Activated T-helper 2 cell treated with anti-CD3 and anti-CD28 coated beads, Interferon-gamma antibody, Interleukin-2, Interleukin-4, amounts not matched to agents 10 μg/mL and 5 μg/mL and 100 μg/mL, durations not matched to agents 14 hours and 24 hours and 36 hours (primary cell): Measurements from ENCODE around the gene ZBTB40. TPM values are rescaled to one million over a fixed set of nuclear protein-coding genes. Genes with fewer than 3 reads are reported as not detected.
A peak's percentile ranks its signal among the peaks of the same experiment; 100 is the strongest.

Source experiments
- DNase-seq: peaks from one replicate; pipeline ENCODE4 v3.0.0; 2021; ENCODE audit warnings: low spot score
- H3K27ac Mint-ChIP-seq: one replicate; pipeline ENCODE4 v1.8.0; 2021; ENCODE audit warnings: mixed read lengths
- H3K27me3 Mint-ChIP-seq: one replicate; pipeline ENCODE4 v1.8.0; 2021; ENCODE audit warnings: low read depth, mixed read lengths
- H3K36me3 Mint-ChIP-seq: one replicate; pipeline ENCODE4 v1.8.0; 2021; ENCODE audit warnings: low read depth, mixed read lengths
- H3K4me1 Mint-ChIP-seq: one replicate; pipeline ENCODE4 v1.8.0; 2021; ENCODE audit warnings: low read depth, mixed read lengths
- H3K4me3 Mint-ChIP-seq: one replicate; pipeline ENCODE4 v1.8.0; 2021; ENCODE audit warnings: low read depth, mild to moderate bottlenecking, moderate library complexity, mixed read lengths
- H3K9me3 Mint-ChIP-seq: one replicate; pipeline ENCODE4 v1.8.0; 2021; ENCODE audit warnings: mixed read lengths
- intact Hi-C: fragments of 100-400 bp; cut with micrococcal nuclease; formaldehyde crosslinking; loops from one replicate; pipeline ENCODE4 v1.15.1; 2023
- total RNA-seq: library from RNA; stranded (reverse); gene quantifications from 2 replicates; pipeline ENCODE4 v1.2.3, GENCODE V29; 2022

ZBTB40 gene
- total RNA-seq, 1 donor from 2014 or later = 17.6 TPM

DNA sequence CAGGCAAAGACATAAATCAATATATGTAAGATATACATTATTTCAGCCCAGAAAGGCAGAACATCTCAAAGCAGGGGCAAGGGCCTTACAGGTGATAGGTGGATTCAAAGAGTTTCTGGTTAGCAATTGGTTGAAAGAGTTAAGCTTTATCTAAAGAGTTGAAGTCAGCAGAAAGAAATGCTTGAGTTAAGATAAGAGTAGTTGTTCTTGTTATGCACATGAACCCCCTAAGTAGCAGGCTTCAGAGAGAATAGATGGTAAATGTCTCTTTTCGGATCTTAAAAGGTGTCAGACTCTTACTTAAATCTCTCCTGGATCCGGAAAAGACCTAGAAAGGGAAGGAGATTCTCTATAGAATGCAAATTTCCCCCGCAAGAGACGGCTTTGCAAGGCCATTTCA is 8.3 kb upstream of the ZBTB40 start:
- intact Hi-C loops = no loop called here
- H3K36me3 Mint-ChIP-seq = no peaks in the 10 kb centered on the region
- DNase-seq = no peak
- peaks cover 16% of the 10 kb centered on the region for H3K27me3 Mint-ChIP-seq
- no peaks in the 10 kb centered on the region for H3K4me1 Mint-ChIP-seq
- H3K9me3 Mint-ChIP-seq = peaks cover 34% of the 10 kb centered on the region
- H3K4me3 Mint-ChIP-seq = no peak overlapping the region
- H3K27ac Mint-ChIP-seq = no peak overlapping the region

DNA sequence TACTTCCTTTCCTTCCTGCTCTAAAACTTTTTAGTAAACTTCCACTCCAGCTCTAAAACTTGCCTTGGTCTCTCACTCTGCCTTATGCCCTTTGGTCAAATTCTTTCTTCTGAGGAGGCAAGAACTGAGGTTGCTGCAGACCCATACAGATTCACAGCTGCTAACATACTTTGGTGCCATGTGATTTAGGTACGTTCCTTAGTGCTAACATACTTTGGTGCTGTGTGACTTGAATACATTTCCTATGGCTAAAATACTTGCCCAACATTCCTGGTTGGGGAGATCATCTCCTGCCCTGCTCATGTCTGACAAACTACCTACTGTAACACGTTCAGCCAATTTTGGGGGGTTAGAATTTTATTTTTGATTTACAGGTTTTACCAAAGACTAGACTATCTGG is 6.8 kb upstream of the ZBTB40 start:
- Mint-ChIP-seq H3K27ac (no peak overlapping the region), H3K27me3 (peaks cover 16% of the 10 kb centered on the region), H3K4me1 (no peaks in the 10 kb centered on the region), H3K36me3 (no peaks in the 10 kb centered on the region), H3K4me3 (no peak overlapping the region), H3K9me3 (peaks cover 26% of the 10 kb centered on the region)
- intact Hi-C loops = no loop called here
- DNase-seq = no peak

DNA sequence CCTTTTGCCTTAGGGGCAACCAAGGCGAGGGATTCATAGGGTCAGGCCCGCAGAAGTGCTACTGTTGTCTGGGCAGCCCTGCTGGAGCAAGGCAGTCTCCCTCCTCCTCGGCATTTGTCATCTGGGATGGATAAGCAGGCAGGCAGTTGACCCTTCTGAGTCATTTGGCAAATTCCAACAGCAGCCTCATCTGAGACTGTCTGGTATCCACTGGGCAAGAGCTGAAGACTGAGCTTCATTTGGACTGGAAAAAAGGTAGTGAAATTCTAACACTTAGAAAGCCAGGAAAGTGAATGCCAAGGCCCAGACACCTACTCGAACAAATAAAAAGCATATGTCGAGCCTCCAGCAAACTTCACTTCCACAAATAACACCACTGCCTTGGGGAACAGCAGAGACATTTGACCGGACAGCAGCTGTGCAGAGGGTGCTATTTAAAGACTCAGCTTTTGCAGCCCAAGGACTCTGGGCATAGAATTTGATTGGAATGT is 4.0 kb upstream of the ZBTB40 start:
- no peak overlapping the region for H3K4me3 Mint-ChIP-seq
- DNase-seq = no peak
- H3K36me3 Mint-ChIP-seq = peaks cover 8% of the 10 kb centered on the region
- peaks cover 10% of the 10 kb centered on the region for H3K9me3 Mint-ChIP-seq
- no peak overlapping the region for H3K27ac Mint-ChIP-seq
- intact Hi-C loops = no loop called here
- peaks cover 11% of the 10 kb centered on the region for H3K4me1 Mint-ChIP-seq
- peaks cover 13% of the 10 kb centered on the region for H3K27me3 Mint-ChIP-seq

DNA sequence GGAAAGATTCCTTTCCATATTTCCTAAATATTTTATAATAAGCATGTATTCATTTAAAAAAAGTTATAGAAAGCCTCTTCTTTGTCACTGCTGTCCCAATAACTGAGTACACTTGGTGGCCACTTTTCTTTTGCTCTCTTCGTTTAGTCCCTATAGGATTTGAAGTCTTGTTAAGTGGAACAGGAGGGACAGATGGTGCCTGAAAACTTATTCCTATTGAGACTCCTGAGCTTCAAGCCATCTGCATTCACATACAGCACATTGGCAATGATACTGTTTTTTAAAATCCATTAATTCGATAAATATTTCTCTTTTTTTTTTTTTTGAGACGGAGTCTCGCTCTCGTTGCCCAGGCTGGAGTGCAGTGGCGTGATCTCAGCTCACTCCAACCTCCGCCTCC is 2.0 kb upstream of the ZBTB40 start:
- H3K36me3 Mint-ChIP-seq = peaks cover 17% of the 10 kb centered on the region
- peaks cover 5% of the 10 kb centered on the region for H3K9me3 Mint-ChIP-seq
- intact Hi-C loops = no loop called here
- peaks cover 19% of the 10 kb centered on the region for H3K4me1 Mint-ChIP-seq
- no peak overlapping the region for H3K27ac Mint-ChIP-seq
- peaks cover 11% of the 10 kb centered on the region for H3K27me3 Mint-ChIP-seq
- no peak for DNase-seq
- H3K4me3 Mint-ChIP-seq = no peak overlapping the region

DNA sequence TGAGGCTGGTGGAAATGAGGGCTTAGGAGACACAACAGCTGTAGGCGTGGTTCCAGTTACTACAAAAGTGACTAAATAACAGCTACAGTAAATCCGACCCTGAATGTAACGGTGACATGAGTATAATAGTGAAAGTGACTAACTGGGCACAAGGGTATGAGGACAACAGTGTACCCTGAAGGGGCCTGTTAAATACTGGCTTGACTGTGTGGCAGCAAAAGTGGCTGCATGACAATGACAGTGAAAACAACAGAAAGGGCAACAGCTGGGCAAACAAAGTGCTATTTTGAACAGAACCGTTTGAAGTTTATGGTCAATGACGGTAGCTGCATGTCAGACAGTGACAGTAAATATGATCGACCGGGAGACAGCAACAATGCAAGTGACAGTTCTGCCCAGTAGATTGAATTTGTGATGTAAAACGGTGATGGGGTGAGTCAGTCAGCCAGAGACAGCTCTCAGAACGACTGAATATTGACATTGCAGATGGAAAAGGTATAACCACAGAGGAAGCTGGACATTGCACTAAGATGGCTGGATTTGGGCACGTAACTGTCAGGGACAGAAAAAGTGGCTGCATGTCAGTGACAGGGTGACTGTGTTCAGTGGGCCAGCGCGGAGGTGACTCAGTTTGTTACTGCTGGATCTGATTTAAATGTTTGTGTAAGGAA is 1.2 kb upstream of the ZBTB40 start:
- no peak for DNase-seq
- H3K27me3 Mint-ChIP-seq = peaks cover 11% of the 10 kb centered on the region
- peak overlapping the region; percentile 27 for H3K27ac Mint-ChIP-seq
- H3K4me1 Mint-ChIP-seq = peaks cover 20% of the 10 kb centered on the region
- H3K4me3 Mint-ChIP-seq = peak overlapping the region; percentile 67
- H3K9me3 Mint-ChIP-seq = peaks cover 5% of the 10 kb centered on the region
- intact Hi-C loops = loop anchor here (1.0 kb wide), 1 partner anchor 22 kb away; no protein-coding TSS in a partner anchor
- H3K36me3 Mint-ChIP-seq = peaks cover 18% of the 10 kb centered on the region

DNA sequence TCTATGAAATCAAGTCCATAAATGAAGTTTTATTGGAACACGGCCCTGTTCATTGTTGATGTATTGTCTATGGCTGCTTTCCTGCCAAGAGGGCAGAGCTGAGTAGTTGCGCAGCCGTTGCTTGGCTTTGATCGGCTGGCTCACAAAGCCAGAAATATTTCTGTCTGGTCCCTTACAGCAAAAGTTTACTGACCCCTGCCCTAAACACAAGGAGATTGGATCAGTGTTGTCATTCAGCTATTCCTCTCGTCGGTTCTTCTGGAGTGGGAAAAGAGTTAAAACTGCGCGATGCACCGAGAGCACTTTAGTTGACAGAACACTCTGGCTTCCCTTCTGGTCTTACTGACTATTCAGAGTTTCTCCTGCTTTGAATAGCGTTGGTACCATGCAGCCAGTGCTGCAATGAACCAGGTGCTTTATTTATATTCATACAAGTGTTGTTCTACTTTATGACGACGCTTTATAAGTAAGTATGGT is 868 bp downstream of the ZBTB40 start:
- Mint-ChIP-seq H3K36me3 (peaks cover 21% of the 10 kb centered on the region), H3K27me3 (peaks cover 2% of the 10 kb centered on the region), H3K4me3 (peak overlapping the region; percentile 94), H3K4me1 (peaks cover 20% of the 10 kb centered on the region), H3K27ac (peak overlapping the region; percentile 84), H3K9me3 (peaks cover 5% of the 10 kb centered on the region)
- no peak for DNase-seq
- intact Hi-C loops = no loop called here

DNA sequence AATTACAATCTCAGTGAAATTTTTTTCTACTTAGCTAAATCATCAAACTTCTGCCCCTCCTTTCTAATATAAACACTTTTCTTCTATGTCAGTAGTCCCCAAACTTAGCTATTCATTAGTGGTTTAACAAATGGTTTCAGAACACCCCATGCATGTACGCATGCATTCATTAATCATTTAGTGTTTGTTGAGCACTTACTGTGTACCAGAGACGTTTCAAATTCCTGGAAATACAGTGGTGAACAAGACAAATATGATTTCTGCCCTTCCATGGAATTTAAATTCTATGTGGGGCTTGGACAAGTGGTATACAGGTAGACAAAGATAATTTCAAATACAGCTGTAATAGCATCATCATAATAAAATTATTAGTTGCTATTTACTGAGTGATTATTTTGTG is 1.5 kb downstream of the ZBTB40 start:
- H3K36me3 Mint-ChIP-seq = peaks cover 21% of the 10 kb centered on the region
- H3K27ac Mint-ChIP-seq = no peak overlapping the region
- H3K4me1 Mint-ChIP-seq = peaks cover 20% of the 10 kb centered on the region
- DNase-seq = no peak
- peaks cover 5% of the 10 kb centered on the region for H3K9me3 Mint-ChIP-seq
- H3K4me3 Mint-ChIP-seq = peak overlapping the region; percentile 94
- H3K27me3 Mint-ChIP-seq = peaks cover under 1% of the 10 kb centered on the region
- intact Hi-C loops = no loop called here

DNA sequence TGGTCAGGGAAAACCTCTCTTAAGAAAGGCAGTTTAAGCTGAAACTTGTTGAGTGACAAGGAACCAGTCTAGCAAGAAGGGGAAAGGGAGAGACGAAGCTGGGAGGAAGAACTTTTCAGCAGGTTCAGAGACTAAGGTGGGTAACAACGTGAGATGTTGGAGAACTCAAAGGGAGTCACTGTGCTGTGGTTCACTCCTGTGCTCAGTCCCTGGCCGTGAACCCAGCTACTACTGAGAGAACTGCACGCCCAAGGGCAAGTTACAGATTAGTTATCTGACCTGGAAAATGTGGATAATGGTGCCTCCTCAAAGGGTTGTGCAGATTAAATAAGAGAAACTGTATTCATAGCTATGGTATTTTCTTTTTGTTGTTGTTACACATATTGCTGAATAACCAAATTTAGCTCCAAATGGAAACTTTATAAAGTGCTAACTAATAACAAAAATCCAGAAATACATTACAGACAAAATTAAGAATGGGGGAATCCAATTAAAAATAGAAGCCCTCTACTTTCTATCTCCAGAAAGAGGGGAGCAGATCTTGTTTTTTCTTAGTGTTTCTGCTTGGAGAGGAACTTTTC is 2.9 kb downstream of the ZBTB40 start:
- Mint-ChIP-seq H3K9me3 (peaks cover 5% of the 10 kb centered on the region), H3K36me3 (peaks cover 21% of the 10 kb centered on the region), H3K4me1 (peaks cover 20% of the 10 kb centered on the region), H3K27ac (no peak overlapping the region), H3K4me3 (no peak overlapping the region), H3K27me3 (no peaks in the 10 kb centered on the region)
- intact Hi-C loops = no loop called here
- DNase-seq = no peak

DNA sequence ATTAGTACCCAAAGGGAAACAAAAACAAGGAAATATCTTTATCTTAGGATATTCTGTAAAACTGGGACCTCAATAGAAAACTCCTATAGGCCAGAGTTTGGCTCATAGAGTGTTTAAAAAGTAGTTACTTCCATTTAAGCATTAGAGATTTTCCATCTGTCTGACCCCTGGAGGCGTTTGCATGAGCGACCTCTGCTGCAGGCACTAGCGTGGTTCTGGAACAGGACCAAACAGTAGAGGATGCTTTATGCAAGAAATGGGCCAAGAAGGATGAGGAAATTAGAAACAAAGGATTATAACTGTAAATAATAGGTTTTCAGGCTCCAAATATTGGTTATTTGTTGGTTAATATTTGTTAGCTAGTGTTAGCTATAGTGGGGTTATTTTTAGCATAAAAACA is 5.7 kb downstream of the ZBTB40 start:
- peaks cover 16% of the 10 kb centered on the region for H3K4me1 Mint-ChIP-seq
- no peak overlapping the region for H3K4me3 Mint-ChIP-seq
- H3K27ac Mint-ChIP-seq = no peak overlapping the region
- DNase-seq = no peak
- H3K27me3 Mint-ChIP-seq = no peaks in the 10 kb centered on the region
- H3K36me3 Mint-ChIP-seq = peaks cover 16% of the 10 kb centered on the region
- intact Hi-C loops = no loop called here
- no peaks in the 10 kb centered on the region for H3K9me3 Mint-ChIP-seq

DNA sequence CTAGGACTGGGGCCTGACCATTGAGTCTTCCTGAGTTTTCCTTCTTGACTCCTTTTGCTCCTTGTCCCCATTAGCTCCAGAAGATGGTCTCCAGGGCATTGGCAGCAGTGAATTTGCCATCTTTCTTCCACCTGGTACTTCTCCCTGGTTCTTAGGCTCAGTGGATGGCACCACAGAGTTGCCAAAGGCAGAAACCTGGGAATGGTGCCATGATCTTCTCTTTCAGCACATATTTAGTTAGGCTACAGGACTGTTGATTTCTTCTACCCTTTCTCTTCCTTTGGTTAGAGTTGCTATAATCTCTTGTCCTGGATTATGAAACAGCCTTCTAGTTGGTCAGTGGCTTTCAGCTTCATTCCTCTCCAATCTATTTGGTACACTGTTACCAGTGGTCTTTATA is 6.2 kb downstream of the ZBTB40 start:
- peaks cover 12% of the 10 kb centered on the region for H3K36me3 Mint-ChIP-seq
- DNase-seq = no peak
- intact Hi-C loops = no loop called here
- no peaks in the 10 kb centered on the region for H3K27me3 Mint-ChIP-seq
- no peaks in the 10 kb centered on the region for H3K9me3 Mint-ChIP-seq
- H3K4me1 Mint-ChIP-seq = peaks cover 11% of the 10 kb centered on the region
- H3K27ac Mint-ChIP-seq = no peak overlapping the region
- H3K4me3 Mint-ChIP-seq = no peak overlapping the region

DNA sequence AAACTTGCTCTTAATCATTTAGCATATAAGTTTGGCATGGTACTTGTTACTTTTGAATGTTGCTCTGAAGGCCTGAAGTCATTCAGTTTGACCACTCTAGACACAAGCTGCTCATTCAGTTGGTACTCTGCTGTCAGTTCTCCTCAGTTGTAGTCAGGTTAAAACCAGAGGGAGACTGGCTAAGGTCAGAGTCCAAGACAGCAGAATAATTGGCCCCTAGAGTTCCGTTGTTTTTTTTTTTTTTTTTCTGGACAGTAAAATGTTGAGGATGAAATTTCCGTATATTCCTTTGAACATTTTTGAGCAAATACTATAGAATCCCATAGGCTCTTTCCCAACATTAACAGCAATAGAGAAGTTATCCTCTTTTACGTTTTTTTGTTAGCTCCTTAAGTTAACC is 9.4 kb downstream of the ZBTB40 start:
- no peak for DNase-seq
- Mint-ChIP-seq H3K36me3 (peaks cover 15% of the 10 kb centered on the region), H3K4me3 (no peak overlapping the region), H3K27me3 (no peaks in the 10 kb centered on the region), H3K9me3 (peaks cover 9% of the 10 kb centered on the region), H3K27ac (no peak overlapping the region), H3K4me1 (peaks cover 4% of the 10 kb centered on the region)
- intact Hi-C loops = no loop called here

DNA sequence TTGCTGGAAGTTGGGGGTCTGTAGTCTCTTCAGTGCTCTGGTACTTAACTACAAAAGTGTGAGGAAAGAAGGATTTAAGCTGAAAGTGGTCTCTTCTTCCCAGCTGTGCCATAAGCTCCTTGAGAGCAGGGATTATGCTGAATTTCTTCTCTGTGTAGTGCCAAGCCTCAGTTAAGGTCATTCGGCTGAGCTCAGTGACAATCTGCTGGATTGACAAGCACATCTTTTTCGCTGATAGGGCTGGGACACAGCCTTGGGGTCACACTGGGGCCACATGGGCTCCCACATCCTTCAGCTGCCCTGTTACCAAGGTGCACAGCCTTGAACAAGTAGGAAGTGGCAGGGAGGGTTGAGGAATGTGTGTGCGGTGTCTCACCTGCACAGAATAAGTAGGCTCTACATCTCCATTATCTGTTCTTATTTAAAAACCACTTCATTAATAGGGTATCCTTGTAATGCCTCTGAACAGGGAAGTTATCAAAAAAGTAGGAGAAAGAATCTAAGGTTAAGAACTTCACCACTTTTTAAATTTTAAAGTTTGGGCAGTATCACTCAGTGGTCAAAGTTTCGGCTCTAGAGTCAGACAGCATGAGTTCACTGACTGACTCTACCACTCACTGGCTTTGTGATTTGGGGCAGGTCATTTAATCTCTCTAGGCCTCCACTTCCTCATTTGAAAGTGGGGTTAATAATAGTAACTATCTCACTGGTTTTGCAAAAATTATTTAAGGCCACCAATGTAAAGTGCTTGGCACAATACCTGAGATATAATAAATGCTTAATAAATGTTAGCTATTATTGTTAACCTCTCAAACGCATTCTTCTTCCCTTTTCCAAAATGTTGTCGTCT is 10.3 kb downstream of the ZBTB40 start:
- Mint-ChIP-seq H3K9me3 (peaks cover 9% of the 10 kb centered on the region), H3K4me3 (no peak overlapping the region), H3K4me1 (peaks cover 4% of the 10 kb centered on the region), H3K27ac (no peak overlapping the region), H3K36me3 (peaks cover 12% of the 10 kb centered on the region), H3K27me3 (no peaks in the 10 kb centered on the region)
- intact Hi-C loops = no loop called here
- no peak for DNase-seq

DNA sequence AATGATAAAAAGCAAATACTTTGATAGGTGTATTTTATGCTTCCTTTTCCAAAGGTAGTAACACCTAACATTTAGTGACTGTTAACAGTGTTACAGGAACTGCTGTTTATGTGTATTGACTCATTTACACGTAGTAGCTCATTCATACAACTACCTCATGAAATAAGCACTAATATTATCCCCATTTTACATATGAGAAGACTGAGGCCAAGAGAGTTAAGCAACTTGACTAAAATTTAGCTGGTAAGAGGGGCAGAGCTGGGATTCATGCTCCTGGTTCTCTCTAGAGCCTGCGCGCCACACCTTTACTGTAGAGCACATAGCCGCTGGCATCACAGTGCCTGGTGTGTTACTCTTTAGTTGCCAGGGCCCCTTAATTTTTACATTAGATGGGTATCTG is 11.3 kb downstream of the ZBTB40 start:
- Mint-ChIP-seq H3K27ac (no peak overlapping the region), H3K9me3 (peaks cover 9% of the 10 kb centered on the region), H3K27me3 (no peaks in the 10 kb centered on the region), H3K4me1 (peaks cover 4% of the 10 kb centered on the region), H3K36me3 (peaks cover 12% of the 10 kb centered on the region), H3K4me3 (no peak overlapping the region)
- DNase-seq = no peak
- intact Hi-C loops = no loop called here
